ENCODE results near the gene MRPL28.
"Not testable (repeated sequence)": the region's sequence is repeated elsewhere in the genome, so short reads cannot be mapped to it uniquely, and the experiment has no call there.

The MRPL28 gene

GRCh38 chr16:353404-354290 is 16.7 kb downstream of the MRPL28 start:
- Histone ChIP-seq H3K9me3 (replicated peaks in 1 of 11) (no peaks in the 10 kb centered on the region), H3K4me3 (peak overlapping the region in 8 of 10 experiments; percentile 12 to 60 (median 35); a peak in 10 of 20 replicates), H3K36me3 (peaks cover 7 to 14% (median 12%) of the 10 kb centered on the region in 11 experiments; a peak in 15 of 22 replicates), H3K27me3 (no peaks in the 10 kb centered on the region), H4K20me1 (peaks cover 26 to 42% (median 32%) of the 10 kb centered on the region in 11 experiments; a peak in 21 of 22 replicates), H3K4me1 (peaks cover 33 to 45% (median 40%) of the 10 kb centered on the region in 10 experiments), H3K9ac (peak overlapping the region in 7 of 11 experiments; percentile 9 to 63 (median 33); a peak in 3 of 22 replicates), H3K27ac (peak overlapping the region in 5 of 11 experiments; percentile 13 to 38 (median 22); a peak in 6 of 22 replicates), H3K4me2 (peak overlapping the region; percentile 28 to 88 (median 75))
- TF ChIP-seq Cebpa-rat (IDR thresholded peaks at IDR 0.05) = no peak

- Histone ChIP-seq H3K9ac (peak within 1 kb of the TSS; percentile 85 to 96 (median 92)), H3K4me2 (peak within 1 kb of the TSS; percentile 87 to 98 (median 96)), H3K27ac (peak within 1 kb of the TSS; percentile 74 to 88 (median 84)), H3K36me3 (peaks cover 7 to 20% (median 13%) of the 10 kb centered on the region in 11 experiments; a peak in 17 of 22 replicates), H3K4me3 (peak within 1 kb of the TSS; percentile 86 to 95 (median 88)), H3K27me3 (no peaks in the 10 kb centered on the region), H3K4me1 (peaks cover 42 to 54% (median 49%) of the 10 kb centered on the region in 10 experiments), H4K20me1 (peaks cover 35 to 50% (median 41%) of the 10 kb centered on the region in 11 experiments), H3K9me3 (replicated peaks in 1 of 11) (no peaks in the 10 kb centered on the region)
- TF ChIP-seq Cebpa-rat (IDR thresholded peaks at IDR 0.05) = no peak
These were observed 17.6 kb downstream of the MRPL28 start, which contains the start of gene AXIN1 for GRCh38 chr16:352547-353403. AXIN1 (minus strand) TSS chr16:352723; CDS start chr16:347025, 5,698 bp downstream.

- Histone ChIP-seq H4K20me1 (peaks cover 43 to 58% (median 49%) of the 10 kb centered on the region in 11 experiments), H3K4me1 (peaks cover 46 to 58% (median 53%) of the 10 kb centered on the region in 10 experiments), H3K9me3 (replicated peaks in 1 of 11) (no peaks in the 10 kb centered on the region), H3K27ac (peak overlapping the region; percentile 74 to 88 (median 84)), H3K9ac (peak overlapping the region; percentile 85 to 96 (median 92)), H3K4me3 (peak overlapping the region; percentile 86 to 95 (median 88)), H3K27me3 (no peaks in the 10 kb centered on the region), H3K36me3 (peaks cover 12 to 28% (median 20%) of the 10 kb centered on the region in 11 experiments), H3K4me2 (peak overlapping the region; percentile 86 to 98 (median 96))
- TF ChIP-seq Cebpa-rat (IDR thresholded peaks at IDR 0.05) = no peak
These were observed 18.4 kb downstream of the MRPL28 start for GRCh38 chr16:351804-352520.

- no peak for TF ChIP-seq Cebpa-rat (IDR thresholded peaks at IDR 0.05)
- Histone ChIP-seq H3K27ac (no peak overlapping the region), H3K36me3 (peaks cover 29 to 46% (median 37%) of the 10 kb centered on the region in 11 experiments), H3K4me2 (peak overlapping the region; percentile 78 to 98 (median 96)), H3K9me3 (replicated peaks in 1 of 11) (no peaks in the 10 kb centered on the region), H3K4me3 (no peak overlapping the region), H3K4me1 (peaks cover 46 to 58% (median 53%) of the 10 kb centered on the region in 10 experiments), H3K27me3 (no peaks in the 10 kb centered on the region), H3K9ac (peak overlapping the region in 5 of 11 experiments; percentile 24 to 92 (median 35); a peak in 5 of 22 replicates), H4K20me1 (peaks cover 61 to 76% (median 67%) of the 10 kb centered on the region in 11 experiments)
These were observed 20.1 kb downstream of the MRPL28 start for GRCh38 chr16:350203-350602.

- no peak for TF ChIP-seq Cebpa-rat (IDR thresholded peaks at IDR 0.05)
- no peak overlapping the region; a peak in 1 of 20 replicates for H3K4me3 ChIP-seq
- H3K4me2 ChIP-seq = peak overlapping the region; percentile 78 to 98 (median 96)
- H4K20me1 ChIP-seq = peaks cover 71 to 86% (median 77%) of the 10 kb centered on the region in 11 experiments
- peaks cover 46 to 56% (median 48%) of the 10 kb centered on the region in 10 experiments for H3K4me1 ChIP-seq
- no peaks in the 10 kb centered on the region for H3K9me3 ChIP-seq (replicated peaks in 1 of 11)
- peak overlapping the region in 3 of 11 experiments; percentile 1 to 25 (median 3); a peak in 2 of 22 replicates for H3K27ac ChIP-seq
- H3K27me3 ChIP-seq = no peaks in the 10 kb centered on the region
- peak overlapping the region in 8 of 11 experiments; percentile 3 to 51 (median 33); a peak in 10 of 22 replicates for H3K9ac ChIP-seq
- peaks cover 39 to 56% (median 47%) of the 10 kb centered on the region in 11 experiments for H3K36me3 ChIP-seq
These were observed 21.1 kb downstream of the MRPL28 start for GRCh38 chr16:349211-349610.

- H3K4me2 ChIP-seq = peak overlapping the region; percentile 78 to 98 (median 96)
- H3K36me3 ChIP-seq = peaks cover 45 to 63% (median 54%) of the 10 kb centered on the region in 11 experiments
- H3K4me1 ChIP-seq = peaks cover 46 to 56% (median 50%) of the 10 kb centered on the region in 10 experiments
- not testable (repeated sequence) for H3K27me3 ChIP-seq; H3K27ac ChIP-seq; H3K4me3 ChIP-seq; H3K9me3 ChIP-seq (replicated peaks in 1 of 11)
- H4K20me1 ChIP-seq = peaks cover 77 to 90% (median 84%) of the 10 kb centered on the region in 11 experiments
- H3K9ac ChIP-seq = peak overlapping the region in 1 of 11 experiments; percentile 4; a peak in 2 of 22 replicates
These were observed 21.8 kb downstream of the MRPL28 start for GRCh38 chr16:348495-348894.

- peaks cover 40 to 51% (median 49%) of the 10 kb centered on the region in 10 experiments for H3K4me1 ChIP-seq
- H3K36me3 ChIP-seq = peaks cover 57 to 76% (median 67%) of the 10 kb centered on the region in 11 experiments
- peaks cover 90 to 99% (median 97%) of the 10 kb centered on the region in 11 experiments for H4K20me1 ChIP-seq
- H3K4me3 ChIP-seq = no peak overlapping the region
- peaks cover 0 to 4% (median 0%) of the 10 kb centered on the region in 11 experiments; a peak in 2 of 22 replicates for H3K9me3 ChIP-seq (replicated peaks in 1 of 11)
- no peaks in the 10 kb centered on the region for H3K27me3 ChIP-seq
- H3K4me2 ChIP-seq = peak overlapping the region in 1 of 11 experiments; percentile 96; a peak in 2 of 22 replicates
- no peak overlapping the region for H3K27ac ChIP-seq
- no peak for TF ChIP-seq Cebpa-rat (IDR thresholded peaks at IDR 0.05)
- H3K9ac ChIP-seq = no peak overlapping the region
These were observed 23.1 kb downstream of the MRPL28 start for GRCh38 chr16:347203-347602.
